GM12878 (cell line): ENCODE measurements around the gene GBP6. TPM values are rescaled to one million over a fixed set of nuclear protein-coding genes. Genes with fewer than 3 reads are reported as not detected.

ENCODE experiments used
- ATAC-seq: fragments of 200-7000 bp; cut with Tn5 transposase; 3 replicates; pipeline ENCODE4 v1.9.1; 2020; ENCODE audit warnings: mild to moderate bottlenecking, moderate library complexity
- BruUV-seq: library from RNA; stranded (reverse); fragments of 400-500 nt; replicated peaks from 2 replicates; lab custom pipeline; 2021; lab: Mats Ljungman, UMichigan
- CTCF ChIA-PET: fragments of 300-600 bp; sonication (Branson Sonifier 250); formaldehyde crosslinking; extraction: SDS; loops from one replicate; lab custom pipeline; 2021; ENCODE audit warnings: inconsistent platforms; lab: Yijun Ruan, JAX
- POLR2A ChIA-PET: fragments of 350-600 bp; formaldehyde crosslinking; extraction: SDS; loops from one replicate; lab custom pipeline; 2021; ENCODE audit warnings: inconsistent platforms; lab: Charles Lee
- RAD21 ChIA-PET: fragments of 300-600 bp; sonication (Branson Sonifier 250); formaldehyde crosslinking; loops from one replicate; lab custom pipeline; 2023; ENCODE audit warnings: antibody characterized with exemption; ENCODE audit not compliant: unreplicated experiment; lab: Charles Lee
- SMC1A ChIA-PET: fragments of 300-600 bp; sonication (Branson Sonifier 250); formaldehyde crosslinking; loops from one replicate; lab custom pipeline; 2023; ENCODE audit not compliant: unreplicated experiment, uncharacterized antibody; lab: Charles Lee
- DNase-seq: peaks from one replicate; pipeline ENCODE4 v3.0.0-alpha.2; 2011; ENCODE audit warnings: low read depth, low spot score
- FAIRE-seq: peaks from 3 replicates; lab custom pipeline; 2011; peaks lifted over from hg19 to GRCh38; lab: Jason Lieb, UNC
- H2AFZ ChIP-seq: 2 replicates; pipeline ENCODE4 v1.6.0; 2011; ENCODE audit warnings: low read depth, low read length, control low read depth; ENCODE audit not compliant: control insufficient read depth
- H3K27ac ChIP-seq: 2 replicates; pipeline ENCODE4 v1.5.1; 2011; ENCODE audit warnings: control low read depth; ENCODE audit not compliant: control insufficient read depth, insufficient read depth
- H3K27me3 ChIP-seq, 2 experiments: replicated peaks in 1 of 2; 2 replicates each; pipeline versions ENCODE4 v1.6.0 to v1.6.1; 2011; ENCODE audit warnings: low read length in 1 of 2; ENCODE audit not compliant: control insufficient read depth in 2 of 2, insufficient read depth in 2 of 2
- H3K36me3 ChIP-seq, 2 experiments: 2 replicates each; pipeline ENCODE4 v1.5.1; 2011; ENCODE audit warnings: low read length in 1 of 2; ENCODE audit not compliant: control insufficient read depth in 2 of 2, insufficient read depth in 2 of 2
- H3K4me1 ChIP-seq: 2 replicates; pipeline ENCODE4 v1.6.1; 2011; ENCODE audit warnings: mild to moderate bottlenecking, low read length, moderate library complexity, mixed read lengths; ENCODE audit not compliant: control insufficient read depth, insufficient read depth
- H3K4me2 ChIP-seq: 2 replicates; pipeline ENCODE4 v1.6.0; 2011; ENCODE audit warnings: control low read depth; ENCODE audit not compliant: control insufficient read depth, insufficient read depth
- H3K4me3 ChIP-seq: fragments of 200-600 bp; sonication (generic); 2 replicates; pipeline ENCODE4 v1.5.1; 2016
- H3K79me2 ChIP-seq: 2 replicates; pipeline ENCODE4 v1.6.0; 2011; ENCODE audit warnings: low read length; ENCODE audit not compliant: control insufficient read depth, insufficient read depth
- H3K9ac ChIP-seq: 2 replicates; pipeline ENCODE4 v1.8.0; 2011; ENCODE audit warnings: low read length, control low read depth, mixed read lengths; ENCODE audit not compliant: control insufficient read depth, insufficient read depth
- H3K9me3 ChIP-seq: replicated peaks from 3 replicates; pipeline ENCODE4 v1.5.1; 2011; ENCODE audit warnings: mild to moderate bottlenecking, low read length; ENCODE audit not compliant: control insufficient read depth, insufficient read depth
- H4K20me1 ChIP-seq: 2 replicates; pipeline ENCODE4 v1.6.0; 2011; ENCODE audit not compliant: control insufficient read depth, insufficient read depth
- ATF3 ChIP-seq: IDR thresholded peaks from 2 replicates; pipeline ENCODE4 v1.6.1; 2011; ENCODE audit warnings: low read depth, mild to moderate bottlenecking, low read length, moderate library complexity, borderline replicate concordance; ENCODE audit errors: extremely low read depth
- DPF2 ChIP-seq: fragments of 450-650 bp; IDR thresholded peaks from 2 replicates; pipeline ENCODE4 v1.6.1; 2017; ENCODE audit warnings: mild to moderate bottlenecking
- LARP7 ChIP-seq: fragments of 450-650 bp; IDR thresholded peaks from 2 replicates; pipeline ENCODE4 v1.6.1; 2017; ENCODE audit warnings: mild to moderate bottlenecking
- NR2C2 ChIP-seq: IDR thresholded peaks from 2 replicates; pipeline ENCODE4 v1.6.1; 2011; ENCODE audit warnings: borderline replicate concordance, low read depth; ENCODE audit not compliant: control insufficient read depth, insufficient read length
- PRDM15 ChIP-seq: fragments of 450-650 bp; formaldehyde crosslinking; IDR thresholded peaks from 2 replicates; pipeline ENCODE4 v1.4.0; 2020; ENCODE audit warnings: mild to moderate bottlenecking, moderate library complexity
- RCOR1 ChIP-seq: conservative IDR thresholded peaks from 2 replicates; pipeline ENCODE4 v1.6.1; 2012; ENCODE audit warnings: low read depth, low read length, improper control_type of control experiment
- ZSCAN29 ChIP-seq: fragments of 450-650 bp; IDR thresholded peaks from 2 replicates; pipeline ENCODE4 v1.6.1; 2017; ENCODE audit warnings: mild to moderate bottlenecking, moderate library complexity
- WGBS: methylation state at CpG from one replicate; pipeline ENCODE4 v1.1.6; 2016; ENCODE audit warnings: low lambda C conversion rate; ENCODE audit not compliant: insufficient replicate concordance, insufficient coverage; ENCODE audit errors: missing lambda C conversion rate; 5-methylcytosine and 5-hydroxymethylcytosine counted together
- in situ Hi-C: fragments of 300-500 bp; cut with MboI; formaldehyde crosslinking; loops from 9 replicates; pipeline ENCODE4 v1.14.3; 2018; ENCODE audit warnings: mixed read lengths
- intact Hi-C: fragments of 100-400 bp; cut with micrococcal nuclease; formaldehyde crosslinking; loops from one replicate; pipeline ENCODE4 v1.14.2; 2022; ENCODE audit not compliant: unreplicated experiment
- polyA plus RNA-seq, 11 experiments: library from polyadenylated mRNA; depleted of rRNA in 4 of 11; unstranded in 6 of 11; stranded (reverse) in 5 of 11; fragments of >200 nt; fragmentation: Nextera tagmentation in 4 of 11; fragmentation: Illumina TruSeq in 1 of 11; extraction: Ambion mirVana in 4 of 11; extraction: Trizol in 1 of 11; gene quantifications; 1 replicate in 1 of 11; 2 replicates in 10 of 11; pipeline versions ENCODE4 v1.2.1 to v1.2.3, GENCODE V29; 2011 to 2016; ENCODE audit warnings: inconsistent platforms in 2 of 11, missing spikeins in 2 of 11, low read depth in 1 of 11
- total RNA-seq, 4 experiments: library from RNA; depleted of rRNA in 3 of 4; stranded (reverse); fragments of >200 nt in 3 of 4; fragmentation: Illumina TruSeq in 1 of 4; extraction: Trizol in 1 of 4; gene quantifications; 2 replicates each; pipeline versions ENCODE4 v1.2.1 to v1.2.3, GENCODE V29; 2013 to 2021

GBP6 gene
- total and polyA plus RNA-seq, 10 of the 15 experiments (the other 5 are each of a cell fraction or from before 2014, with no cell fraction given), result 0.03 to 2.7 (median 0.05) TPM; not detected in 6

DNA sequence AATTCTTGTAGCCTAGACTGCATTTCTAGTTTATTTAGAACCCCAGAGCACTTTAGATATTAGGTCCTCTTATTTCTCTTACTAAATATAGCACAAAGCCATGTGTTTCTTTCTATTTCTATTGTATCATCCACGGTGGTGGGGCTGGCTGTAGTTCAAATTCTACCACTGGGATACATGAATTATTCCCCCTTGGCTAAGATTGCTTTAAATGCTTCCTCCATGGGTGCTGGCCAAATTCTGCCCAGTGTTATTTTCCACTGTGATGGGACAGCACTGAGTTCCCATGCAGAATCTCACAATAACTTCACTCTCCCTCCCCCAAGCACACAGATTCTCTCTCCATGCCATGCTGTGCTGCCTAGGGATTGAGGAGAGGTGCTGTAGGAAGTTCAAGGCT, 41.5 kb upstream of the GBP6 start:
- no peaks in the 10 kb centered on the region for H4K20me1 ChIP-seq
- no peaks in the 10 kb centered on the region; the same call in 2 of the 3 replicates for H3K9me3 ChIP-seq
- TF ChIP-seq RCOR1, result no peak
- no peak for TF ChIP-seq ATF3
- no peak for TF ChIP-seq NR2C2
- no peak for TF ChIP-seq LARP7
- TF ChIP-seq DPF2, result no peak
- no peak for TF ChIP-seq ZSCAN29
- TF ChIP-seq, all 136 proteins: peak for 0
- Histone ChIP-seq H3K4me1 (no peaks in the 10 kb centered on the region), H3K36me3 (no peaks in the 10 kb centered on the region), H2AFZ (no peak overlapping the region), H3K9ac (no peak overlapping the region), H3K4me3 (no peak overlapping the region), H3K27ac (no peak overlapping the region), H3K27me3 (no peaks in the 10 kb centered on the region), H3K79me2 (no peaks in the 10 kb centered on the region), H3K4me2 (no peak overlapping the region)
- BruUV-seq, result no TSS peak
- DNase-seq (no peak), FAIRE-seq (no peak), ATAC-seq (no peak)
- intact Hi-C loops, result no loop called here
- RAD21 ChIA-PET, result no interaction called here
- SMC1A ChIA-PET, result interaction anchor here (2.1 kb wide), 1 partner anchor 12 kb away, joined by 6 read pairs; no protein-coding TSS in a partner anchor
- in situ Hi-C loops, result no loop called here
- CTCF ChIA-PET, result no interaction called here
- POLR2A ChIA-PET, result interaction anchor here (0.6 to 1.5 kb wide), 2 partner anchors 12 to 20 kb away, joined by 3 read pairs; no protein-coding TSS in a partner anchor
- WGBS, result 0% methylated on average over 1 of the region's 1 CpG

DNA sequence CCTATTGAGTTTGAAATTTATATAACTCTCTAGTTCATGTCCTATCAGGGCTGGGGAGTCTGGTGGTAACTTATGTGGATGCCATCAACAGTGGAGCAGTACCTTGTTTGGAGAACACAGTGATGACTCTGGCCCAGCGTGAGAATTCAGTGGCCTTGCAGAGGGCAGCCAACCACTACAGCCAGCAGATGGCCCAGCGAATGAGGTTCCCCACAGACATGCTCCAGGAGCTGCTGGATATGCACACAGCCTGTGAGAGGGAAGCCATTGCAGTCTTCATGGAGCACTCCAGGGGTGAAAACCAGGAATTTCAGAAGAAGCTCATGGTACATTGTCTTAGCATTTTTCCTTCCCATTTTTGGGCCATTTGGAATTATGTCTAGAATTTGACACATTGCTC, 32.0 kb upstream of the GBP6 start:
- DNase-seq (no peak), FAIRE-seq (no peak), ATAC-seq (no peak)
- no TSS peak for BruUV-seq
- RAD21 ChIA-PET, result no interaction called here
- no peak overlapping the region for H2AFZ ChIP-seq
- SMC1A ChIA-PET, result no interaction called here
- no peak for TF ChIP-seq PRDM15
- no peaks in the 10 kb centered on the region for H3K36me3 ChIP-seq
- H3K27me3 ChIP-seq, result no peaks in the 10 kb centered on the region; a peak in 1 of 4 replicates
- H3K79me2 ChIP-seq, result no peaks in the 10 kb centered on the region
- no peak overlapping the region for H3K27ac ChIP-seq
- POLR2A ChIA-PET, result no interaction called here
- in situ Hi-C loops, result no loop called here
- intact Hi-C loops, result no loop called here
- H3K4me1 ChIP-seq, result no peaks in the 10 kb centered on the region
- H3K4me3 ChIP-seq, result no peak overlapping the region
- H3K9ac ChIP-seq, result no peak overlapping the region
- CTCF ChIA-PET, result no interaction called here
- no peak overlapping the region for H3K4me2 ChIP-seq
- 44% methylated on average over 2 of the region's 2 CpGs for WGBS
- H4K20me1 ChIP-seq, result no peaks in the 10 kb centered on the region
- no peaks in the 10 kb centered on the region; the same call in 2 of the 3 replicates for H3K9me3 ChIP-seq
